Endothelial cell of umbilical vein (primary cell): ENCODE measurements around the gene BMP2K. TPM values are rescaled to one million over a fixed set of nuclear protein-coding genes. Genes with fewer than 3 reads are reported as not detected.

Experiments used
- BruUV-seq: library from RNA; stranded (reverse); fragments of 400-500 nt; replicated peaks from 2 replicates; lab custom pipeline; 2021; lab: Mats Ljungman, UMichigan
- CTCF ChIA-PET: fragments of 300-600, 350-600 bp; sonication (Branson Sonifier 250); formaldehyde crosslinking; loops from one replicate; lab custom pipeline; 2021; ENCODE audit warnings: antibody characterized with exemption, inconsistent platforms; lab: Charles Lee
- POLR2A ChIA-PET: fragments of 300-600, 350-600 bp; sonication (Branson Sonifier 250); formaldehyde crosslinking; loops from one replicate; lab custom pipeline; 2021; ENCODE audit warnings: antibody characterized with exemption, inconsistent platforms; lab: Charles Lee
- DNase-seq: peaks from one replicate; pipeline ENCODE4 v3.0.0-alpha.2; 2011; ENCODE audit warnings: low read depth, low spot score
- FAIRE-seq: peaks from 2 replicates; lab custom pipeline; 2011; peaks lifted over from hg19 to GRCh38; lab: Jason Lieb, UNC
- H2AFZ ChIP-seq: 2 replicates; pipeline ENCODE4 v1.6.0; 2012; ENCODE audit warnings: low read depth, low read length, control low read depth, inconsistent platforms
- H3K27ac ChIP-seq: 2 replicates; pipeline ENCODE4 v1.5.1; 2011; ENCODE audit warnings: low read depth, mild to moderate bottlenecking, control low read depth, low read length, moderate library complexity; ENCODE audit not compliant: insufficient read depth
- H3K27me3 ChIP-seq, 2 experiments: 2 replicates each; pipeline versions ENCODE4 v1.6.0 to v1.6.1; 2011; ENCODE audit warnings: low read length in 2 of 2, mixed read lengths in 1 of 2; ENCODE audit not compliant: control insufficient read depth in 2 of 2, insufficient read depth in 2 of 2
- H3K36me3 ChIP-seq, 2 experiments: 2 replicates in 1 of 2; 3 replicates in 1 of 2; pipeline ENCODE4 v1.5.1; 2011; ENCODE audit warnings: low read length in 2 of 2, mild to moderate bottlenecking in 1 of 2, moderate library complexity in 1 of 2; ENCODE audit not compliant: control insufficient read depth in 2 of 2, insufficient read depth in 2 of 2; ENCODE audit errors: extremely low read depth in 1 of 2
- H3K4me1 ChIP-seq: 3 replicates; pipeline ENCODE4 v1.5.1; 2011; ENCODE audit warnings: mild to moderate bottlenecking, low read length; ENCODE audit not compliant: control insufficient read depth, insufficient read depth; ENCODE audit errors: extremely low read depth
- H3K4me2 ChIP-seq: 2 replicates; pipeline ENCODE4 v1.6.1; 2011; ENCODE audit warnings: low read length, control low read depth, mixed read lengths; ENCODE audit not compliant: insufficient read depth
- H3K4me3 ChIP-seq, 3 experiments: fragments of 200-600 bp in 1 of 3; sonication (generic), shearing (Covaris generic) in 1 of 3; replicated peaks in 1 of 3; 2 replicates each; pipeline ENCODE4 v1.5.1; 2011 to 2016; ENCODE audit warnings: control low read depth in 3 of 3, low read length in 3 of 3, mild to moderate bottlenecking in 2 of 3, inconsistent platforms in 1 of 3, low read depth in 1 of 3, moderate library complexity in 1 of 3; ENCODE audit not compliant: insufficient read depth in 1 of 3
- H3K79me2 ChIP-seq: 2 replicates; pipeline ENCODE4 v1.6.0; 2012; ENCODE audit warnings: low read length, inconsistent platforms; ENCODE audit not compliant: control insufficient read depth, insufficient read depth
- H3K9ac ChIP-seq: replicated peaks from 2 replicates; pipeline ENCODE3; 2011; ENCODE audit warnings: low read length, control low read depth; ENCODE audit not compliant: insufficient read depth; ENCODE audit errors: extremely low read depth
- H3K9me1 ChIP-seq: replicated peaks from 3 replicates; pipeline ENCODE4 v1.6.0; 2011; ENCODE audit warnings: mild to moderate bottlenecking, low read length; ENCODE audit not compliant: control insufficient read depth, insufficient read depth; ENCODE audit errors: extremely low read depth
- H3K9me3 ChIP-seq: replicated peaks from 2 replicates; pipeline ENCODE4 v1.5.1; 2012; ENCODE audit warnings: low read length, inconsistent platforms; ENCODE audit not compliant: control insufficient read depth, insufficient read depth
- H4K20me1 ChIP-seq: replicated peaks from 2 replicates; pipeline ENCODE3; 2011; ENCODE audit warnings: mild to moderate bottlenecking, low read length; ENCODE audit not compliant: control insufficient read depth, insufficient read depth; ENCODE audit errors: extremely low read depth
- CTCF ChIP-seq, 2 donors: IDR thresholded peaks; 1 replicate in 1 of 2; 2 replicates in 1 of 2; pipeline ENCODE4 v1.5.1; 2011; ENCODE audit warnings: low read length in 2 of 2, mild to moderate bottlenecking in 2 of 2, moderate library complexity in 2 of 2, control low read depth in 1 of 2, inconsistent platforms in 1 of 2, low read depth in 1 of 2; ENCODE audit not compliant: insufficient read depth in 1 of 2; ENCODE audit errors: extremely low read depth in 1 of 2
- EZH2 ChIP-seq: IDR thresholded peaks from 2 replicates; pipeline ENCODE4 v1.6.1; 2012; ENCODE audit warnings: borderline replicate concordance, low read depth, mild to moderate bottlenecking, moderate library complexity, low read length, inconsistent platforms; ENCODE audit not compliant: severe bottlenecking
- FOS ChIP-seq: IDR thresholded peaks from 2 replicates; pipeline ENCODE4 v1.6.1; 2011; ENCODE audit warnings: mild to moderate bottlenecking, low read length, moderate library complexity, borderline replicate concordance; ENCODE audit not compliant: insufficient read depth
- GATA2 ChIP-seq: IDR thresholded peaks from 2 replicates; pipeline ENCODE4 v1.7.0; 2011; ENCODE audit warnings: low read depth, mild to moderate bottlenecking, moderate library complexity, mixed read lengths, low read length; ENCODE audit not compliant: insufficient read length, insufficient read depth
- JUN ChIP-seq: IDR thresholded peaks from 2 replicates; pipeline ENCODE4 v1.6.1; 2011; ENCODE audit warnings: borderline replicate concordance, low read depth; ENCODE audit not compliant: insufficient read length, insufficient read depth
- MAX ChIP-seq: IDR thresholded peaks from 2 replicates; pipeline ENCODE4 v1.6.1; 2011; ENCODE audit not compliant: insufficient read depth, insufficient read length
- MYC ChIP-seq: IDR thresholded peaks from one replicate; pipeline ENCODE4 v1.6.1; 2011; ENCODE audit warnings: mild to moderate bottlenecking, low read depth, low read length
- POLR2A ChIP-seq: IDR thresholded peaks from 2 replicates; pipeline ENCODE4 v1.6.1; 2012; ENCODE audit warnings: low read depth, mild to moderate bottlenecking, control low read depth, low read length
- POLR2AphosphoS5 ChIP-seq: IDR thresholded peaks from 2 replicates; pipeline ENCODE4 v1.6.1; 2012; ENCODE audit warnings: low read depth, mild to moderate bottlenecking, control low read depth, low read length, moderate library complexity; ENCODE audit not compliant: insufficient read depth
- dilution Hi-C: fragments of 300-500 bp; cut with MboI; formaldehyde crosslinking; loops from one replicate; pipeline ENCODE4 v1.15.0; 2019; ENCODE audit warnings: low sequenced_read_pairs; ENCODE audit not compliant: extremely low pct_ligation_motif_present
- intact Hi-C: fragments of 100-400 bp; cut with micrococcal nuclease; formaldehyde crosslinking; loops from one replicate; pipeline ENCODE4 v1.10.0; 2022
- polyA plus RNA-seq, 4 experiments: library from polyadenylated mRNA; depleted of rRNA in 3 of 4; stranded (reverse) in 3 of 4; unstranded in 1 of 4; fragments of >200 nt; gene quantifications; 2 replicates each; pipeline versions ENCODE4 v1.2.1 to v1.2.3, GENCODE V29; 2011 to 2012; ENCODE audit warnings: missing spikeins in 1 of 4
- total RNA-seq: library from RNA; stranded (reverse); gene quantifications from 2 replicates; pipeline ENCODE4 v1.2.3, GENCODE V29; 2021

Gene BMP2K
- total and polyA plus RNA-seq, 2 donors (not counting 3 experiments of a cell fraction or from before 2014, with no cell fraction given) = 16.1 to 37.9 TPM

DNA sequence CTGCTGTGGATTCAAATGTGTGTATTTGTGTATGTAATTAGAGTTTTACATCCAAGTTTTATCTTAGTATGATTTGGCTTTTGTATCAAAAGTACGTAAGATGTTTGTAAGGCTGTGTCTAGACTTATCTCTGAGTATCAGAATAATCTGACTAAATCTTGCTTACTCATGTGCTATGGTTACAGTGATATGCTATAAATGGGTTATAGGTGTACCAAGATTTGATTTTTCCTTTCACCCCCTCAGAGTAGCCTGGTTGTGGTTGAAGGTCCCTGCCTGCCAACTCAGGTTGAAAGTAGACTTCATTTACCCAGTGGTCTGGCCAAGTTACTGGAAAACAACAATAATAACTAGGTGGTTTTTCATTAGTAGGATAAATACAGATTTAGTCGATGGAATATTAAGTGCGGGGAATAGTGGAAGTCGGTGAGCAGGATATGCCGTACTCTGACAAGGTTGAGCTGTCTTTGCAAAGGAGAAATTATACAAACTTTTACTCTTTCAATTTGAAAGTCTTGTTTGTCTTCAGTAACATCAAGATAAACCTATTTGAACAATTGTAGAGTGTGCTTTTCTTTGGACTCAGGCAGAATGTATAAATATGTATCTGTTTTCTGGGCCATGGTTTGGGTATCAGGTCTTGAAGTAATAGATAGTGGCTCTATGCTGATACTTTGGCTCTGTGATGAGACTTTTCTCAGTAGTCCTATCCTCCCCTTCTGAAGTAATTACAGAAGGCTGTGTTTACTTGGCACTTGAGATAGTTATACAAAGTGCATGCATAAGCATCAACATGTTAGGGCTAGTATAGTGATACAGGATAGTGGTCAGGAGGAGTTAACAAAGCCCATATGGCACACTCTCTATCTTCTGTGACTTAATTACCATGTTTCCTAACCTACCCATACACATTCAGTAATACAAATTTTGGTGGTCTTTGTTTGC lies 23.7 kb downstream of the BMP2K start:
- no peak overlapping the region for H3K9ac ChIP-seq
- no peak for DNase-seq
- H3K9me1 ChIP-seq = no peaks in the 10 kb centered on the region
- no TSS peak for BruUV-seq
- H3K79me2 ChIP-seq = peaks cover 74% of the 10 kb centered on the region
- no peaks in the 10 kb centered on the region for H3K36me3 ChIP-seq
- no peak overlapping the region for H3K27ac ChIP-seq
- no peak for TF ChIP-seq MAX
- TF ChIP-seq EZH2 = no peak
- TF ChIP-seq POLR2AphosphoS5 = no peak
- TF ChIP-seq CTCF (IDR thresholded peaks at IDR 0.05; ENCODE audit: extremely low read depth in 1 of 2, insufficient read depth in 1 of 2, low read depth in 1 of 2, low read length in 2 of 2) = no peak
- no peak for TF ChIP-seq FOS
- no peak for TF ChIP-seq MYC
- TF ChIP-seq GATA2 = no peak
- TF ChIP-seq JUN = no peak
- no peak for TF ChIP-seq POLR2A
- H3K4me3 ChIP-seq = no peak overlapping the region
- H3K4me2 ChIP-seq = no peak overlapping the region
- ChIA-PET CTCF (interaction anchor here (1.1 to 1.8 kb wide), 6 partner anchors 10 to 187 kb away, joined by 3 to 5 read pairs (median 4); no protein-coding TSS in a partner anchor), POLR2A (no interaction called here)
- dilution Hi-C loops = no loop called here
- H3K9me3 ChIP-seq = no peaks in the 10 kb centered on the region
- H3K4me1 ChIP-seq = no peaks in the 10 kb centered on the region
- intact Hi-C loops = no loop called here
- no peak overlapping the region for H2AFZ ChIP-seq
- FAIRE-seq = no peak
- peaks cover 3% of the 10 kb centered on the region for H4K20me1 ChIP-seq
- H3K27me3 ChIP-seq = no peaks in the 10 kb centered on the region
